OCI-LY1 (cell line): ENCODE measurements around the gene DPP6.

Experiments
- EZH2 ChIP-seq: fragments of 200-600 bp; sonication (generic), shearing (Covaris generic); IDR thresholded peaks from 2 replicates; pipeline ENCODE4 v1.8.0; 2017; ENCODE audit warnings: borderline replicate concordance, mixed run types, mild to moderate bottlenecking, antibody characterized with exemption, low read length, moderate library complexity, mixed read lengths
- TF ChIP-seq, protein P1 (sequence below): fragments of 200-600 bp; sonication (generic), shearing (Covaris generic); IDR thresholded peaks from 2 replicates; pipeline ENCODE4 v1.5.1; 2017; ENCODE audit warnings: mild to moderate bottlenecking, antibody characterized with exemption, low read length, moderate library complexity, mixed read lengths

DNA sequence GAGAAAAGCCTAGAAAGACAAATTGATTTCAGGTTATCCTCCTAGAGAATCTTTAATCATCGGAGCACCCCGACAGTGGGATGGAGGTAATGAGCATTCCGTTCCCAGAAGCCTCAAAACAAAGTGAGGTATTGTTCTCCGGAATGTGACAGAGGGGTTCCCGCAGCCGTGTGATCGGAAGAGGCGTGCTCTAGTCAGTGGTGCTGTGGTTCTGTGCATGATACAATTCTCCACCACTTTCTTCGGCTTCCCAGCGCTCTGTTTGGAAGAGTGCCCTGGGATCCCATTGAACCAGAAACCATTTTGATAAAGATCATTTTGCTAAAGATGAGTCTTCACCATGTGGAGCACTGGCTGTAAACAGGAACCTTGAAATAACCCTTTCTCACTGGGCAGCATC, 516.1 kb downstream of the DPP6 start:
- TF ChIP-seq, protein P1, sequence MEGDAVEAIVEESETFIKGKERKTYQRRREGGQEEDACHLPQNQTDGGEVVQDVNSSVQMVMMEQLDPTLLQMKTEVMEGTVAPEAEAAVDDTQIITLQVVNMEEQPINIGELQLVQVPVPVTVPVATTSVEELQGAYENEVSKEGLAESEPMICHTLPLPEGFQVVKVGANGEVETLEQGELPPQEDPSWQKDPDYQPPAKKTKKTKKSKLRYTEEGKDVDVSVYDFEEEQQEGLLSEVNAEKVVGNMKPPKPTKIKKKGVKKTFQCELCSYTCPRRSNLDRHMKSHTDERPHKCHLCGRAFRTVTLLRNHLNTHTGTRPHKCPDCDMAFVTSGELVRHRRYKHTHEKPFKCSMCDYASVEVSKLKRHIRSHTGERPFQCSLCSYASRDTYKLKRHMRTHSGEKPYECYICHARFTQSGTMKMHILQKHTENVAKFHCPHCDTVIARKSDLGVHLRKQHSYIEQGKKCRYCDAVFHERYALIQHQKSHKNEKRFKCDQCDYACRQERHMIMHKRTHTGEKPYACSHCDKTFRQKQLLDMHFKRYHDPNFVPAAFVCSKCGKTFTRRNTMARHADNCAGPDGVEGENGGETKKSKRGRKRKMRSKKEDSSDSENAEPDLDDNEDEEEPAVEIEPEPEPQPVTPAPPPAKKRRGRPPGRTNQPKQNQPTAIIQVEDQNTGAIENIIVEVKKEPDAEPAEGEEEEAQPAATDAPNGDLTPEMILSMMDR: no peak
- TF ChIP-seq EZH2: no peak
